ENCODE data around the gene FBXL16.
A peak's percentile ranks its signal among the peaks of the same experiment; 100 is the strongest.

FBXL16 gene

GRCh38 chr16:689175-689897, 16.3 kb downstream of the FBXL16 start:
- DNase-seq: no peak

- DNase-seq: no peak
These were observed 18.1 kb downstream of the FBXL16 start for GRCh38 chr16:687499-687898.

GRCh38 chr16:686459-687260, 18.9 kb downstream of the FBXL16 start:
- DNase-seq: no peak

DNA sequence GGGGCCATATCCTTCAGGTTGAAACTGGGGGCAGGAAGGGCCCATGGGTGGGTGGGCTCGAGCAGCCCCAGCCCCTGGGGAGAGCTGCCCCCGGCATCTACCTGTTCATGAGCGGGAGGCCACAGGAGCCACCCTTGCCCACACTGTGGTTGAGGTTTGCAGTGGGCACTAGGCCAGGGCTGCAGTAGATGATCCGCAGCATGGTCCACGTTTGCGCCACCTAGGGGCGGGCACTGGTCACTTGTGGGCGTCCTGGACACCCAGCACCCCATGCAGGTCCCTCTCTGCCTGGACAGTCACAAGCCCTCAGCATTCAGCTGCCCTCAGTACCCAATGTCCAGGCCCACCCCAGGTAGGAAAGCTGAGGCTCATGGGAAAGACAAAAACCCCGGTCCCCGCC, 19.6 kb downstream of the FBXL16 start:
- DNase-seq: no peak

DNA sequence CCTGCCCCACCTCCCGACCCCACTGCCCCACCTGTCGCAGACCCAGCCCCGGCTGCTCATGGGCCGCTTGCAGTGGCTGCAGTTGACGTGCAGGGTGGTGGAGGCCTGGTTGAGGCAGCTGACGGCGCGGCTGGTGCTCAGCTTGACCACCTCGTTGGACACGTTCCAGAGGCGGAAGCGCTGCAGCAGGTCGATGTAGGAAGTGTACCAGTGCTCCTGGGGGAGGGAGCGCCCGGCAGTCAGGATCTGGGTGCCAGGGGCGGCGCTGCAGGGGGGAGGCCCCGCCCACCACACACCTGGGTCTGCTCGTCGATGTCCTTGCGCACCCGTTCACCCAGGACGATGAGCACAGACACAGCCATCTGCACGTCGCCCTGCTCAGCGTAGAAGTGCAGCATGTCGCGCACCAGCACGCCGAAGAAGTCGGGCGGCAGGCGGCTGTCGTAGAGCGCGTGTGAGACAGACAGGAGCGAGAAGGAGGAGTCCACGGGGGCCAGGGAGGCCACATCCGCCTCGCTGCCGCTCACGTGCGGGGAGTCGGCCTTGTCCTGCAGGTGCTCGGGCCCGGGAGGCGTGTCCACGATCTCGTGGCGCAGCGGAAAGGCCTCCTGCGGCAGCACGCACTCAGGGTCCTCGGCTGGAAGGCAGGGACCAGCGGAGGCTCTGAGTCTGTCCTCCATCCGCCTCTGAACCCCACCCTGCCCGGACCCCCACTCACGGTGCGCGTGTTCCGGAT, 20.5 kb downstream of the FBXL16 start:
- no peak for DNase-seq

GRCh38 chr16:684071-684794, 21.4 kb downstream of the FBXL16 start, which contains the start of gene JMJD8:
TSS of gene JMJD8 (minus strand) at chr16:684334. CDS start at chr16:684319, 15 bp downstream.
- DNase-seq: peak; percentile 97

DNA sequence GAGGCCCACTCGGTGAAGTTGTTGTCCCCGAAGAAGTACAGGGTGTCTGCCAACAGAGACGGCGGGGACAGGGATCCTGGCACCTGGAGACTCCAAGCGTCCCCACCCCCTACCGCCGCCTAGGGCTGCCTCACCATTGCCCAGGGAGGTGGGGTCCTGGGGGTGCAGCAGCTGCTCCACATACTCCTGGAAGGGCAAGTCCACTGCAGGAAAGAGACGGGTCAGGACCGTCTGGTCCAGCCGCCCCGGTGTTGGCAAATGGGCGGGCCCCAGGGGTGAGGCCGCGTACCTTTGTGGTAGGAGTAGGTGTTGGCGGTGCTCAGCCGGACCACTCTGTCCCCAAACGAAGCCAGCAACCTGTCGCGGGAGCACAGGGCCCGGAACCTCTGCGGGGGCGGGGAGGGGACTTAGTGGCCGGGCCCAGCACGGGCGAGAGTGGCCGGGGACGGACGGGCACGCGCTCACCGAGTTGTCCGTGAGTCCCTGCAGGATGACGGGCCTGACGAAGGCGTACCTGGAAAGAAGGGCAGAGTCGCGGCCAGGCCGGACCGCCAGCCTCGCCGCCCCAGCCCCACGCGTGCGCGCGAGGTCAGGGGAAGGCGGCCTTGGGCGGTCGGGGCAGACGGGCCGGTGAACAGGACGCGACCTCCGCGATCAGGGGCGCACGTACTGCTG, 22.1 kb downstream of the FBXL16 start:
- DNase-seq: no peak

DNA sequence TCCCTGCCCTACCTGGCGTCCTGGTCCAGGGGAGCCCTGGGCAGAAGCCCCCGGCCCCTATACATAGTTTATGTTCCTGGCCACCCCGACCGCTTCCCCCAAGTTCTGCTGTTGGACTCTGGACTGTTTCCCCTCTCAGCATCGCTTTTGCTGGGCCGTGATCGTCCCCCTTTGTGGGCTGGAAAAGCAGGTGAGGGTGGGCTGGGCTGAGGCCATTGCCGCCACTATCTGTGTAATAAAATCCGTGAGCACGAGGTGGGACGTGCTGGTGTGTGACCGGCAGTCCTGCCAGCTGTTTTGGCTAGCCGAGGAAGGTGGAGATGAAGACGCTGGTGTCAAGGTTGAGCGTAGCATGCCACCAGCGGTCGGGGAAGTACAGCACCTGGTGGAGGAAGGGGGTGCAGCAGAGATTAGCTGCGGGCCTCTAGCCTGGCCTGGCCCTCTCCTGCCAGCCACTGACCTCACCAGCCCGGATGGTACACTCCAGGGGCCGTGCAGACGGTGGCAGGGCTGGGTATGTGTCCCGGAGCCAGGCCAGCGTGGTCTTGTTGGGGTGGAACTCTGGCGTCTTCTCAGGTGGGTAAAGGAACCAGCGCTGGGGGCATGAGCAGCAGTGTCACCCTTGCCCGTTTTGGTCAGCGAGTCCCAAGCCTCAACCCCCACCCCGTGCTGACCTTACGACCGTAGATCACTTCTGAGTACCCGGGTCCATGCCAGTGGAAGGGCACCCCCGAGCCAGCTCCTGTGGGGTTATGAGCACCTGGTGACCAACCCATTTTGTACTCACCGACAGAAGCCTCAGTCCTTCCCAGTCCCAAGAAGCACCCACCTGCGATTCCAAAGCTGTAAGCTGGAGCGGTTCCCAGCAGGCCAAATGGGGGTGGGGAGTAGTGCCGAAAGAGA, 22.9 kb downstream of the FBXL16 start:
- no peak for DNase-seq

DNA sequence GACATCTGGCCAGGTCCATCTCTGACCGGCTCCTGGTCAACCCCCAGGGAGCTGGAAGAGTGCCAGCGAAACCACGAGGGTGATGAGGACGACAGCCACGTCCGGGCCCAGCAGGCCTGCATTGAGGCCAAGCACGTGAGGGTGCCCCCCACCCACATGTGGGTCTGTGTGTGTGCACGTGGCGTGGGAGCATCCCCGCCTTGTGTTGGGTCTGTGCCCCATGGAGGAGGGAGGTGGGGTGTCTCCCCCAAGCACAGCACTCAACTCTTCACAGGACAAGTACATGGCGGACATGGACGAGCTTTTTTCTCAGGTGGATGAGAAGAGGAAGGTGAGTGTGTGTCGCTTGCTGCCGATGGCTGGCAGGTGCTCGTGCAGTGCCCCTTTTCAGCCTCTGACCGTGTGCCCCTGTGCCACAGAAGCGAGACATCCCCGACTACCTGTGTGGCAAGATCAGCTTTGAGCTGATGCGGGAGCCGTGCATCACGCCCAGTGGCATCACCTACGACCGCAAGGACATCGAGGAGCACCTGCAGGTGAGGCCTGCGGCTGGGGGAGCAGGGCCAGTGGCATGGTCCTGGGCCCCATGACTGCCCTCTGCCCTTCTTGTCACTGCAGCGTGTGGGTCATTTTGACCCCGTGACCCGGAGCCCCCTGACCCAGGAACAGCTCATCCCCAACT, 23.7 kb downstream of the FBXL16 start:
- DNase-seq: no peak

DNA sequence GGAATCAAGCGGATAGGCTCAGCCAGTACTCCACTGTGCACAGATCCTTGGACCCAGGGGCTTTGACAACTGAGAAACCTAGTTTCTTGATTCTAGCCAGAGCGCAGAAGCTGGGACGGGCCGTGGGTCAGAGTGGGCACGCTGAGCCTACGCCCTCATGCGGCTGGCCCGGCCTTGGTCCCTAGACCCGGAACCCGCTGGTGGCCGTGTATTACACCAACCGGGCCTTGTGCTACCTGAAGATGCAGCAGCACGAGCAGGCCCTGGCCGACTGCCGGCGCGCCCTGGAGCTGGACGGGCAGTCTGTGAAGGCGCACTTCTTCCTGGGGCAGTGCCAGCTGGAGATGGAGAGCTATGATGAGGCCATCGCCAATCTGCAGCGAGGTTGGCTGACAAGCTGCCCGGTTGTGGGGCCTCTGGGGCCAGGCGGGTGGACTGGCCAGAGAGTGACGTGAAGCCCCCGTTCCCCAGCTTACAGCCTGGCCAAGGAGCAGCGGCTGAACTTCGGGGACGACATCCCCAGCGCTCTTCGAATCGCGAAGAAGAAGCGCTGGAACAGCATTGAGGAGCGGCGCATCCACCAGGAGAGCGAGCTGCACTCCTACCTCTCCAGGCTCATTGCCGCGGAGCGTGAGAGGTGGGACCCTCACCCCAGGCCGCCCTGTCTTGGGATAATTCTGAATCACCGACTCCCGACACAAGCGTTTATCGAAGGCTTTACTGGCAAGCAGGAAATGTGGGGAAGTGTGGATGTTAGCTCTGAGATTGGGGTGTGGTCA, 24.4 kb downstream of the FBXL16 start:
- DNase-seq: no peak

DNA sequence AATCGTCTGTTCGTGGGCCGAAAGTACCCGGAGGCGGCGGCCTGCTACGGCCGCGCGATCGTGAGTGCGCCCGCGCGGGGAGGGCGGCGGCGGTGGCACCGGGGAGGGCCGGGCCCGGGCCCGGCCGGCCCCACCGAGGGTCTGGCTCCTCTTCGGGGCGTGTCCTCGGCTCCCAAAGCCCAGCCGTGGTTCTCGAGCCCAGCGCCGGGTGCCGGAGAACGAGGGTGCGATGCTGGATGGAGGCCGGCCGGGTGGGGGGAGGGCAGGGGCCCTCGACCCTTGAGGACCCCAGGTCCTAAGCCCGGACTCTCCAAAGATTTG, 25.0 kb downstream of the FBXL16 start:
- no peak for DNase-seq

DNA sequence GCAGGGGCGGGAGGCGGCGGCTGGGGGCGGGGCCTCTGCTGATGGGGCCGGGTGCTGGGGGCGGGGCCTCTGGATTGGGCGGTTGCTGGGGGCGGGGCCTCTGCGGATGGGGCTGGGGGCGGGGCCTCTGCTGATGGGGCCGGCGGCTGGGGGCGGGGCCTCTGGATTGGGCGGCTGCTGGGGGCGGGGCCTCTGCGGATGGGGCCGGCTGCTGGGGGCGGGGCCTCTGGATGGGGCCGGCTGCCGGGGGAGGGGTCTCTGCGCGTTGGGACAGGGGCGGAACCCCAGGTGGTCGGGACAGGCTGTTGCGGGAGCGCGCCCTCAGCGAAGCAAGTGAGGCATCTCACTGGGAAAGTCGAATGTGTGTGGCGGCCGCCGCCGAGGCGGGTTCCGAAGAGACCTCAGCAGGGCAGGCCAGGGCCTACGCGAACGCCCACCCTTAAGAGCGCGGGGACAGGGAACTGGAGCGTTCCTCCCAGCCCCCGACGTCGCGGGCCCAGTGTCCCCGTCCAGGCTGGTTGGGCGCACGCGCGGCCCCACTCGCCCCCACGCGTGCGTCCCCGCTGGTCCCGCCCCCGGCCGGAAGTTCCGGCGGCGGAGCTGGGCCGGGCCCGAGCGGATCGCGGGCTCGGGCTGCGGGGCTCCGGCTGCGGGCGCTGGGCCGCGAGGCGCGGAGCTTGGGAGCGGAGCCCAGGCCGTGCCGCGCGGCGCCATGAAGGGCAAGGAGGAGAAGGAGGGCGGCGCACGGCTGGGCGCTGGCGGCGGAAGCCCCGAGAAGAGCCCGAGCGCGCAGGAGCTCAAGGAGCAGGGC, 25.6 kb downstream of the FBXL16 start, which contains the start of gene STUB1:
Gene STUB1 (plus strand): TSS at position 597 of the 811 bp plus-strand sequence. CDS start 116 bp downstream, at position 713.
- peak; percentile 88 for DNase-seq

- DNase-seq: peak; percentile 55
These were observed 26.5 kb downstream of the FBXL16 start for GRCh38 chr16:678858-679813.

DNA sequence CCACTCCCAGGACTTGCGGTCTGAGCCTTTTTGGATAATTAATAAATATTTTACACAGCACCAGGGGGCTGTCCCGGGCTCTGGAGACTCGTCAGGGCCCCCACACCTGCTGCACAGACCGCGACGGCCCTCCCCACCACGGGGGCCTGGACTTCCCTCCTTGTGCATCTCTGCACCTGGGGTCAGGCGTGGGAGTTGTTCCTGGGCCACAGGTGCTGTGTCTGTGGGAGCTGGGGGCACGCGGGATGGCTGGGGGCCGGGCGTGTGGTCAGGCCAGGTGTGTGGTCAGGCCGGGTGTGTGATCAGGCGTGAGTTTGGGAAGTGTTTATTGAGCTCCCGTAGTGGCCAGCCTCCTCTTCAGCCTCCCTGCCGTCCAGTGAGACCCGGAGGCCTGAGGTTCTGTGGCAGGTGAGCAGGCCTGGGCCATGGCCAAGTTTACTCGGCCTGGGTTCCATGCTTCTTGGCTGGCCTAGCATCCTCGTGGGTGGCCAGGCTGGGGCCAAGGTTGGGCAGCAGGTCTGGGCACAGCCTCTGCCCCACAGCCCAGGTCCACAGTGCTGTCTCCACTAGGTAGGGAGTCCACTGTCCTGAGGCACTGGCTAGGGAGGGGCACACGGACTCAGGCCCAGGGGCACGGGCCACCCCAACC, 27.3 kb downstream of the FBXL16 start:
- DNase-seq: no peak

DNA sequence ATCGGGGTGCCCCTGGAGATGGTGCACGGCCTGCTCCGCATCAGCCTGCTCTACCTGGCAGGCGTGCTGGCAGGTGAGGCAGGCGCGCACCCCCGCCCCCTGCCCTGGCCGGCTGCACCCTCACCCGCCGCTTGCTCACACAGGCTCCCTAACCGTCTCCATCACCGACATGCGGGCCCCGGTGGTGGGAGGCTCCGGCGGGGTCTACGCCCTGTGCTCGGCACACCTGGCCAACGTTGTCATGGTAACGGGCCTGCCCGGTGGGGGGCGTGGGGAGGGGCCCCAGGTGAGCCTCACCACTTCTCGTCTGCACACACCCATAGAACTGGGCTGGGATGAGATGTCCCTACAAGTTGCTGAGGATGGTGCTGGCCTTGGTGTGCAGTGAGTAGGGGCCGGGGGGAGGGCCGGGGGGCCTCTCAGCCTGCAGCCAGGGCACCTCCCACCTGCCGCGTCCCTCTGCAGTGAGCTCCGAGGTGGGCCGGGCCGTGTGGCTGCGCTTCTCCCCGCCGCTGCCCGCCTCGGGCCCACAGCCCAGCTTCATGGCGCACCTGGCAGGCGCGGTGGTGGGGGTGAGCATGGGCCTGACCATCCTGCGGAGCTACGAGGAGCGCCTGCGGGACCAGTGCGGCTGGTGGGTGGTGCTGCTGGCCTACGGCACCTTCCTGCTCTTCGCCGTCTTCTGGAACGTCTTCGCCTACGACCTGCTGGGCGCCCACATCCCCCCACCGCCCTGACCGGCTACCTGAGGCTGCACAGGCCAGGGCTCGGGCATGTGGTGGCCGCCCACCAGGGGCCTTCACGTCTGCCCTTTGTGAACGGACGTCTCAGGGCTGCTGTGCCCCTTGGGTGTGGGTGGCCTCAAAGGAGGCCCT, 28.0 kb downstream of the FBXL16 start:
- DNase-seq: no peak

DNA sequence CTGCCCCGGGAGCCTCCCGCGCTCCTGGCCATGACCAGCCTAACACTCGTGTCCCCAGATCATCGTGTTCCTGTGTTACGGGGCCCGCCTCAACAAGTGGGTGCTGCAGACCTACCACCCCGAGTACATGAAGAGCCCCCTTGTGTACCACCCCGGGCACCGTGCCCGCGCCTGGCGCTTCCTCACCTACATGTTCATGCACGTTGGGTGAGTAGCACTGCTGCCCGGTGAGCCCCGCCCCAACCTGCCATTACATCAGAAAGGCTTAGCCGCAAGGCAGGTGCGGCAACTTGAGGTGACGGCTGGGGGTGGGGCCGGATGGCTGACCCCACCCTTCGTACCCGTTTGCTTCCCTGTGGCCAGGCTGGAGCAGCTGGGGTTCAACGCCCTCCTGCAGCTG, 28.7 kb downstream of the FBXL16 start:
- no peak for DNase-seq

Data from activated CD8-positive, alpha-beta memory T cell treated with anti-CD3 and anti-CD28 coated beads, Interleukin-2, amount 50 U/mL, for 4 hours (primary cell).